AG04450 (cell line): Measurements from ENCODE around the gene HSPG2. TPM values are rescaled to one million over a fixed set of nuclear protein-coding genes. Genes with fewer than 3 reads are reported as not detected.

Source experiments
- CTCF ChIA-PET: fragments of 300-600, 350-600 bp; formaldehyde crosslinking; extraction: SDS; loops from one replicate; lab custom pipeline; 2022; ENCODE audit warnings: antibody characterized with exemption, inconsistent platforms; lab: Charles Lee
- POLR2A ChIA-PET: fragments of 350-600 bp; formaldehyde crosslinking; extraction: SDS; loops from one replicate; lab custom pipeline; 2021; ENCODE audit warnings: antibody characterized with exemption, inconsistent platforms; lab: Yijun Ruan, JAX
- DNase-seq: peaks from one replicate; pipeline ENCODE4 v3.0.0-alpha.2; 2011; ENCODE audit warnings: low read depth, low spot score
- H3K27ac ChIP-seq: one replicate; pipeline ENCODE4 v1.5.1; 2012; ENCODE audit warnings: low read depth, low read length, control low read depth
- H3K27me3 ChIP-seq: one replicate; pipeline ENCODE4 v1.6.0; 2012; ENCODE audit warnings: low read length; ENCODE audit not compliant: control insufficient read depth, insufficient read depth
- H3K4me3 ChIP-seq: 2 replicates; pipeline ENCODE4 v1.5.1; 2011; ENCODE audit warnings: mild to moderate bottlenecking, low read depth, low read length, control low read depth
- H3K9me3 ChIP-seq: 2 replicates; pipeline ENCODE4 v1.5.1; 2012; ENCODE audit warnings: low read length; ENCODE audit not compliant: control insufficient read depth, insufficient read depth
- polyA plus RNA-seq: library from polyadenylated mRNA; depleted of rRNA; stranded (reverse); fragments of >200 nt; gene quantifications from 2 replicates; pipeline ENCODE4 v1.2.3, GENCODE V29; 2011
- TF ChIP-seq, protein P1 (sequence below): IDR thresholded peaks from 2 replicates; pipeline ENCODE4 v1.5.1; 2011; ENCODE audit warnings: low read depth, low read length, control low read depth, inconsistent platforms

HSPG2 gene
- polyA plus RNA-seq, 1 experiment: 9.7 TPM

DNA sequence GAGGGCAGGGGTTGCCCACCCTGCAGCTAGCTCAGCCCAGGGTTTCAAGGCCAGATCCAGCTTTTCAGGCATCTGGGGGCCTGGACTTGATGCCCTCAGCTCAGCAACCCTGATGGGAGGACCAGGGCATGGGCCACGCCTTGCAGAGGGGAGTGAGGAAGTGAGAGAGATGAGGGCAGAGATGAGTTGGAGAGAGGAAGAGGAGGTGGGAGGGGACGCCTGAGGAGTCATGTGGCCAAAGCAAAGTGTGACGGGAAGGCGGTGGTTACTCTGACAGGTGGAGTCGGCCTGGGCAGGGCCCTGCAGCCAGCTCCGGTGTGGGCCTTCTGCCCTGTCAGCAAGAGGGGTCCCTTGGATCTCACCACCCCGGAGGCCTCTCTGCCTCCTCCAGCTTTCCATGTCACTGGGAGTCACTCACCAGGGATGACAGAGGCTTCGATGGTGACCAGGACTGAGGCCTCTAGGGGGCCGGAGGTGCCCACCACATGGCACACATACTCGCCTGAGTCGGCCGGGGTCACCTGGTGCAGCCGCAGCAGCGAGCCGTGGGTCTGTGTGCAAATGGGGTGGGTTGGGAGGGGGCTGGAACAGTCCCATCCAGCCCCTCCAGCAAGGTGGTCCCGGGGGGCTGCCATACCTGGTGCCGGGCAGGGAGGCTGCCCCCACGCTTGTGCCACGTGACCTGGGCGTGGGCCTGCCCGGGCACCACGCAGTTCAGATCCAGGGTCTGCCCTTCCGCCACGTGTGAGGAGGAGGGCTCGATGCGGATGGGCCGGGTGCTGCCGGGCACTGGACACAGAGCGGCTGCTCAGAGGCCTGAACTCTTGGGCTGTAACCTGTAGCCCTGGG is 84.6 kb downstream of the HSPG2 start:
- H3K9me3 ChIP-seq: no peaks in the 10 kb centered on the region; the same call in 1 of the 2 replicates
- POLR2A ChIA-PET: no interaction called here
- no peak overlapping the region for H3K4me3 ChIP-seq
- TF ChIP-seq, protein P1, sequence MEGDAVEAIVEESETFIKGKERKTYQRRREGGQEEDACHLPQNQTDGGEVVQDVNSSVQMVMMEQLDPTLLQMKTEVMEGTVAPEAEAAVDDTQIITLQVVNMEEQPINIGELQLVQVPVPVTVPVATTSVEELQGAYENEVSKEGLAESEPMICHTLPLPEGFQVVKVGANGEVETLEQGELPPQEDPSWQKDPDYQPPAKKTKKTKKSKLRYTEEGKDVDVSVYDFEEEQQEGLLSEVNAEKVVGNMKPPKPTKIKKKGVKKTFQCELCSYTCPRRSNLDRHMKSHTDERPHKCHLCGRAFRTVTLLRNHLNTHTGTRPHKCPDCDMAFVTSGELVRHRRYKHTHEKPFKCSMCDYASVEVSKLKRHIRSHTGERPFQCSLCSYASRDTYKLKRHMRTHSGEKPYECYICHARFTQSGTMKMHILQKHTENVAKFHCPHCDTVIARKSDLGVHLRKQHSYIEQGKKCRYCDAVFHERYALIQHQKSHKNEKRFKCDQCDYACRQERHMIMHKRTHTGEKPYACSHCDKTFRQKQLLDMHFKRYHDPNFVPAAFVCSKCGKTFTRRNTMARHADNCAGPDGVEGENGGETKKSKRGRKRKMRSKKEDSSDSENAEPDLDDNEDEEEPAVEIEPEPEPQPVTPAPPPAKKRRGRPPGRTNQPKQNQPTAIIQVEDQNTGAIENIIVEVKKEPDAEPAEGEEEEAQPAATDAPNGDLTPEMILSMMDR: no peak
- no peaks in the 10 kb centered on the region for H3K27me3 ChIP-seq
- CTCF ChIA-PET: no interaction called here
- no peak overlapping the region for H3K27ac ChIP-seq
- DNase-seq: no peak

DNA sequence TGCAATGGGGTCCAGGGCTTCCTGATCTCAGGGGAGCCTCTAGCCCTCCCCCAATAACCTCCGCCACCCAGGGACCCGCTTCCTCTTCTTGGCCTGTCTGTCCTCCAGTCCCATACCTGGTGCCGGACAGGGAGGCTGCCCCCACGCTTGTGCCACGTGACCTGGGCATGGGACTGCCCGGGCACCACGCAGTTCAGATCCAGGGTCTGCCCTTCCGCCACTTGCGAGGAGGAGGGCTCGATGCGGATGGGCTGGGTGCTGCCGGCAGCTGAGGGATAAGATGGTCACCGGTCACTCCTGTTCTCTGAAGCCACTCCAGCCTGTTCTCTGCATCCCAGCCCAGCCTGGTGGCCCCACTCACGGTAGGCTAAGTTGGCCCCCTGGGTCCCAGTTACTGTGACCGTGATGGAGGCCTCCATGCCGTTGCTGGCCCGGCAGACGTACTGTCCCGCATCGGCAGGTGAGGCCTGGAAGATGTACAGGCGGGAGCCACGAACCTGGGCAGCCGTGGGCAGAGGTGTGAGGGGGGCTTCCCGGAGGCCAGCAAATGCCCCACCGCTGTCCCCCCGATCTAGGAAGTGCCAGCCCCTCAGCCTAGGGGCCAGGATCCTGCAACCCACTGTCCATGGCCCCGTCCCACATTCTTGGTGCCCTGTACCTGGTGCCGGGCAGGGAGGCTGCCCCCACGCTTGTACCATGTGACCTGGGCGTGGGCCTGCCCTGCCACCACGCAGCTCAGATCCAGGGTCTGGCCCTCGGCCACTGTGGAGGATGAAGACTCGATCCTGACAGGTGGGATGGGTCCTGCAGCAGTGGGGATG is 85.5 kb downstream of the HSPG2 start:
- no peak for DNase-seq
- Histone ChIP-seq H3K9me3 (no peaks in the 10 kb centered on the region; the same call in 1 of the 2 replicates), H3K4me3 (no peak overlapping the region), H3K27ac (no peak overlapping the region), H3K27me3 (no peaks in the 10 kb centered on the region)
- ChIA-PET POLR2A (no interaction called here), CTCF (no interaction called here)
- TF ChIP-seq, protein P1: no peak

DNA sequence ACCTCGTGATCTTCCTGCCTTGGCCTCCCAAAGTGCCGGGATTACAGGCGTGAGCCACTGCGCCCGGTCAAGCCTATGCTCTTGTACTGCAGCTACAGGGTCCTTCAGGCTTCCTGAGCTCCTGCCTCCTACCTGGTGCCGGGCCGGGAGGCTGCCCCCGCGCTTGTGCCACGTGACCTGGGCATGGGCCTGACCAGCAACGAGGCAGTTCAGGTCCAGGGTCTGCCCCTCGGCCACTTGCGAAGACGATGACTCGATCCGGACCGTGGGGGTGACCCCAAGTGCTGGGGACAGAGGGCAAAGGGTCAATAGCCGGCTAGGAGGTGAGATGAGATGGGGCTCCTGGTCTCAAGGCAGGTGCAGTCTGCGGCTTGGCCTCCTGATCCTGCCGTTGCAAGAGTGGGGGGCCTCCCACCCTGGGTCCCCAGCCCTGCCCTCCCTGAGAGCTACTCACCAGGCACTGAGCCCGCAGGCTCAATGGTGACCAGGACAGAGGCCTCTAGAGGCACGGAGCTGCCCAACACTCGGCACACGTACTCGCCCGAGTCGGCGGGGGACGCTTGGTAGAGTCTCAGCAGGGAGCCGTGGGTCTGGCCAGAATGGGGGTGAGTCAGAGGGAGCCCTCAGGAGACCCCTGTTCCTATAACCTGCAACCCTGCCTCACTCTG is 87.1 kb downstream of the HSPG2 start:
- CTCF ChIA-PET: no interaction called here
- no peak overlapping the region for H3K4me3 ChIP-seq
- no peaks in the 10 kb centered on the region for H3K27me3 ChIP-seq
- no peak for DNase-seq
- TF ChIP-seq, protein P1: no peak
- H3K27ac ChIP-seq: no peak overlapping the region
- POLR2A ChIA-PET: no interaction called here
- H3K9me3 ChIP-seq: no peaks in the 10 kb centered on the region; the same call in 1 of the 2 replicates

DNA sequence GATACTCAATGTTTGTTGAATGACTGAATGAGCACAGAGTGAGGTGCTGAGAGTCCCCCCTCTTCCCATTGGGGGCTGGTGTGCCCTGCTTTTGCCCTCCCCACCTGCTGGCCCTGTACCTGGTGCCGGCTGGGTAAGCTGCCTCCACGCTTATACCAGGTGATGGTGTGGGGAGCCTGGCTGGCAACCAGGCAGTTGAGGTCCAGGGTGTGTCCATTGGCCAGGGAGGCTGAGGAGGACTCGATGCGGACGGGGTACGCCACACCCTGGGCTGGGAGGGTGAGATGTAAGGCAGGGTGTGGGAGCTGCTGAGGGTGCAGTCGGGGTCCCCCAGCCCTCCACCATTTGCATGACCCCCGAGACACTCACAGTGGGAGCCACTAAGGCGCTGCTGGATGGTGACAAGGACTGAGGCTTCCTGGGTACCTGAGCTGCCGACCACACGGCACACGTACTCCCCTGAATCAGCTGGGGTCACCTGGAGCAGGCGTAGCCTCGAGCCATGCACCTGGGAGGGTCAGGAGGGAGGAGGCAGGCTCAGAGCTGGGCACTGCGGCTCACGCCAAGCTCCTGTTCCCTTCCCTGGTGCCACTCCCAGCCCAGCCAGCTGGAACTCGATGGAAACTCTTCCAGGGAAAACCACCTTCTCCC is 88.5 kb downstream of the HSPG2 start:
- H3K27me3 ChIP-seq: no peaks in the 10 kb centered on the region
- no peak for DNase-seq
- no peak overlapping the region for H3K27ac ChIP-seq
- no peaks in the 10 kb centered on the region; the same call in 1 of the 2 replicates for H3K9me3 ChIP-seq
- CTCF ChIA-PET: no interaction called here
- no peak overlapping the region for H3K4me3 ChIP-seq
- POLR2A ChIA-PET: interaction anchor here (0.6 kb wide), 1 partner anchor 10 kb away, joined by 4 read pairs; no protein-coding TSS in a partner anchor
- TF ChIP-seq, protein P1: no peak
